ENCODE measurements around the gene TTLL9.

Gene TTLL9

GRCh38 chr20:31949877-31950646 lies 79.6 kb downstream of the TTLL9 start:
- no peak for TF ChIP-seq POLR2A (IDR thresholded peaks at IDR 0.05; ENCODE audit: low read depth, low read length)
- no peak for TF ChIP-seq POU2F2 (IDR thresholded peaks at IDR 0.05; ENCODE audit: low read depth, low read length)
- no peak for TF ChIP-seq POLR2AphosphoS5 (IDR thresholded peaks at IDR 0.05; ENCODE audit: low read depth, low read length)
- no peak for TF ChIP-seq SPI1 (IDR thresholded peaks at IDR 0.05; ENCODE audit: low read depth, low read length)
- no peak for TF ChIP-seq TAF1 (IDR thresholded peaks at IDR 0.05; ENCODE audit: low read depth, low read length)
- TF ChIP-seq PAX5 (IDR thresholded peaks at IDR 0.05; ENCODE audit: insufficient read depth, low read length, severe bottlenecking), result no peak
- DNase-seq (ENCODE audit: insufficient read length, low spot score) (no peak), FAIRE-seq (no peak)

GRCh38 chr20:31951203-31951529 lies 80.7 kb downstream of the TTLL9 start:
- no peak for DNase-seq (ENCODE audit: insufficient read length, low spot score)
- no peak for FAIRE-seq
- no peak for TF ChIP-seq POLR2AphosphoS5 (IDR thresholded peaks at IDR 0.05; ENCODE audit: low read depth, low read length)
- no peak for TF ChIP-seq TAF1 (IDR thresholded peaks at IDR 0.05; ENCODE audit: low read depth, low read length)
- TF ChIP-seq POU2F2 (IDR thresholded peaks at IDR 0.05; ENCODE audit: low read depth, low read length), result no peak
- TF ChIP-seq POLR2A (IDR thresholded peaks at IDR 0.05; ENCODE audit: low read depth, low read length), result no peak
- TF ChIP-seq SPI1 (IDR thresholded peaks at IDR 0.05; ENCODE audit: low read depth, low read length), result no peak
- no peak for TF ChIP-seq PAX5 (IDR thresholded peaks at IDR 0.05; ENCODE audit: insufficient read depth, low read length, severe bottlenecking)

- peak; percentile 78 for TF ChIP-seq TAF1 (IDR thresholded peaks at IDR 0.05; ENCODE audit: low read depth, low read length)
- no peak; the same call in 1 of the 2 replicates for TF ChIP-seq POU2F2 (IDR thresholded peaks at IDR 0.05; ENCODE audit: low read depth, low read length)
- peak; percentile 92 for TF ChIP-seq POLR2AphosphoS5 (IDR thresholded peaks at IDR 0.05; ENCODE audit: low read depth, low read length)
- TF ChIP-seq SPI1 (IDR thresholded peaks at IDR 0.05; ENCODE audit: low read depth, low read length), result no peak
- peak; percentile 90 for TF ChIP-seq POLR2A (IDR thresholded peaks at IDR 0.05; ENCODE audit: low read depth, low read length)
- no peak for TF ChIP-seq PAX5 (IDR thresholded peaks at IDR 0.05; ENCODE audit: insufficient read depth, low read length, severe bottlenecking)
- FAIRE-seq (peak; percentile 93), DNase-seq (ENCODE audit: insufficient read length, low spot score) (peak; percentile 92)
Observed at GRCh38 chr20:31951530-31952453, 81.4 kb downstream of the TTLL9 start, which contains the start of gene PDRG1. TSS of gene PDRG1 (minus strand) at chr20:31952046. CDS start at chr20:31951961, 85 bp downstream.

- DNase-seq (ENCODE audit: insufficient read length, low spot score), result no peak
- TF ChIP-seq TAF1 (IDR thresholded peaks at IDR 0.05; ENCODE audit: low read depth, low read length) (no peak), PAX5 (IDR thresholded peaks at IDR 0.05; ENCODE audit: insufficient read depth, low read length, severe bottlenecking) (no peak), POU2F2 (IDR thresholded peaks at IDR 0.05; ENCODE audit: low read depth, low read length) (no peak), POLR2AphosphoS5 (IDR thresholded peaks at IDR 0.05; ENCODE audit: low read depth, low read length) (no peak), SPI1 (IDR thresholded peaks at IDR 0.05; ENCODE audit: low read depth, low read length) (no peak), POLR2A (IDR thresholded peaks at IDR 0.05; ENCODE audit: low read depth, low read length) (no peak)
- no peak for FAIRE-seq
Observed at GRCh38 chr20:31953556-31954148, 83.2 kb downstream of the TTLL9 start.

- DNase-seq (ENCODE audit: insufficient read length, low spot score), result no peak
- FAIRE-seq, result no peak
Observed at GRCh38 chr20:31954500-31954899, 84.1 kb downstream of the TTLL9 start.

GRCh38 chr20:31956556-31957526 lies 86.4 kb downstream of the TTLL9 start:
- TF ChIP-seq TAF1 (IDR thresholded peaks at IDR 0.05; ENCODE audit: low read depth, low read length) (no peak), POU2F2 (IDR thresholded peaks at IDR 0.05; ENCODE audit: low read depth, low read length) (no peak), PAX5 (IDR thresholded peaks at IDR 0.05; ENCODE audit: insufficient read depth, low read length, severe bottlenecking) (no peak), POLR2A (IDR thresholded peaks at IDR 0.05; ENCODE audit: low read depth, low read length) (no peak), POLR2AphosphoS5 (IDR thresholded peaks at IDR 0.05; ENCODE audit: low read depth, low read length) (no peak), SPI1 (IDR thresholded peaks at IDR 0.05; ENCODE audit: low read depth, low read length) (no peak)
- DNase-seq (ENCODE audit: insufficient read length, low spot score) (no peak), FAIRE-seq (no peak)

More at GRCh38 chr20:31954500-31954899, 84.1 kb downstream of the TTLL9 start:
- TF ChIP-seq POLR2AphosphoS5 (IDR thresholded peaks at IDR 0.05; ENCODE audit: low read depth, low read length), result no peak
- TF ChIP-seq SPI1 (IDR thresholded peaks at IDR 0.05; ENCODE audit: low read depth, low read length), result no peak
- no peak for TF ChIP-seq POU2F2 (IDR thresholded peaks at IDR 0.05; ENCODE audit: low read depth, low read length)
- no peak for TF ChIP-seq POLR2A (IDR thresholded peaks at IDR 0.05; ENCODE audit: low read depth, low read length)
- no peak for TF ChIP-seq PAX5 (IDR thresholded peaks at IDR 0.05; ENCODE audit: insufficient read depth, low read length, severe bottlenecking)
- no peak for TF ChIP-seq TAF1 (IDR thresholded peaks at IDR 0.05; ENCODE audit: low read depth, low read length)

- no peak for DNase-seq (ENCODE audit: insufficient read length, low spot score)
- FAIRE-seq, result no peak
- TF ChIP-seq TAF1 (IDR thresholded peaks at IDR 0.05; ENCODE audit: low read depth, low read length) (no peak), POLR2AphosphoS5 (IDR thresholded peaks at IDR 0.05; ENCODE audit: low read depth, low read length) (no peak), POU2F2 (IDR thresholded peaks at IDR 0.05; ENCODE audit: low read depth, low read length) (no peak), PAX5 (IDR thresholded peaks at IDR 0.05; ENCODE audit: insufficient read depth, low read length, severe bottlenecking) (no peak), POLR2A (IDR thresholded peaks at IDR 0.05; ENCODE audit: low read depth, low read length) (no peak), SPI1 (IDR thresholded peaks at IDR 0.05; ENCODE audit: low read depth, low read length) (no peak)
Observed at GRCh38 chr20:31962761-31963160, 92.3 kb downstream of the TTLL9 start.

GRCh38 chr20:31963889-31964288 lies 93.5 kb downstream of the TTLL9 start:
- no peak for TF ChIP-seq TAF1 (IDR thresholded peaks at IDR 0.05; ENCODE audit: low read depth, low read length)
- no peak for TF ChIP-seq POLR2A (IDR thresholded peaks at IDR 0.05; ENCODE audit: low read depth, low read length)
- no peak for TF ChIP-seq PAX5 (IDR thresholded peaks at IDR 0.05; ENCODE audit: insufficient read depth, low read length, severe bottlenecking)
- no peak for TF ChIP-seq POU2F2 (IDR thresholded peaks at IDR 0.05; ENCODE audit: low read depth, low read length)
- TF ChIP-seq POLR2AphosphoS5 (IDR thresholded peaks at IDR 0.05; ENCODE audit: low read depth, low read length), result no peak
- no peak for TF ChIP-seq SPI1 (IDR thresholded peaks at IDR 0.05; ENCODE audit: low read depth, low read length)
- no peak for FAIRE-seq
- DNase-seq (ENCODE audit: insufficient read length, low spot score), result no peak
